Activated T-helper 1 cell treated with anti-CD3 and anti-CD28 coated beads, Interleukin-12 subunit alpha, Interleukin-12 subunit beta, Interleukin-2, Interleukin-4 antibody, amounts not matched to agents 30 ng/mL and 10 ng/mL and 1 ng/mL, durations not matched to agents 14 hours and 24 hours and 36 hours (primary cell): Measurements from ENCODE around the gene PRR13. TPM values are rescaled to one million over a fixed set of nuclear protein-coding genes. Genes with fewer than 3 reads are reported as not detected.
A peak's percentile ranks its signal among the peaks of the same experiment; 100 is the strongest.
"Not testable (repeated sequence)": the region's sequence is repeated elsewhere in the genome, so short reads cannot be mapped to it uniquely, and the experiment has no call there.

Source experiments
- DNase-seq: peaks from one replicate; pipeline ENCODE4 v3.0.0; 2021; ENCODE audit warnings: low spot score
- H3K27ac Mint-ChIP-seq: one replicate; pipeline ENCODE4 v1.8.0; 2021; ENCODE audit warnings: mild to moderate bottlenecking, mixed read lengths
- H3K27me3 Mint-ChIP-seq: one replicate; pipeline ENCODE4 v1.8.0; 2022; ENCODE audit warnings: mild to moderate bottlenecking, moderate library complexity, mixed read lengths; ENCODE audit not compliant: insufficient read depth
- H3K36me3 Mint-ChIP-seq: one replicate; pipeline ENCODE4 v1.8.0; 2021; ENCODE audit warnings: low read depth, mixed read lengths
- H3K4me1 Mint-ChIP-seq: one replicate; pipeline ENCODE4 v1.8.0; 2021; ENCODE audit warnings: low read depth, mixed read lengths
- H3K4me3 Mint-ChIP-seq: one replicate; pipeline ENCODE4 v1.8.0; 2021; ENCODE audit warnings: mild to moderate bottlenecking, moderate library complexity, mixed read lengths
- H3K9me3 Mint-ChIP-seq: one replicate; pipeline ENCODE4 v1.8.0; 2021; ENCODE audit warnings: mixed read lengths
- intact Hi-C: fragments of 100-400 bp; cut with micrococcal nuclease; formaldehyde crosslinking; loops from one replicate; pipeline ENCODE4 v1.15.1; 2024
- total RNA-seq: library from RNA; stranded (reverse); gene quantifications from 2 replicates; pipeline ENCODE4 v1.2.3, GENCODE V29; 2022

The PRR13 gene
- 206 and 219 TPM in 2 replicates for total RNA-seq

- Mint-ChIP-seq H3K27ac (peak within 1 kb of the TSS; percentile 86), H3K36me3 (peaks cover 25% of the 10 kb centered on the region), H3K9me3 (no peaks in the 10 kb centered on the region), H3K4me1 (peaks cover 35% of the 10 kb centered on the region), H3K4me3 (peak within 1 kb of the TSS; percentile 89), H3K27me3 (no peaks in the 10 kb centered on the region)
- DNase-seq = peak; percentile 96
- intact Hi-C loops = loop anchor here (1.0 to 5.0 kb wide), 9 partner anchors 10 to 286 kb away; partner anchors contain the start of genes AAAS, CALCOCO1, ESPL1 and ITGB7
Observed at GRCh38 chr12:53441040-53441833, at the start of gene PRR13. Gene PRR13, plus strand, starts transcription at chr12:53441734. Its CDS starts 981 bp downstream, at chr12:53442715.

GRCh38 chr12:53399896-53400295 lies 41.6 kb upstream of the PRR13 start:
- H3K36me3 Mint-ChIP-seq = peaks cover 11% of the 10 kb centered on the region
- no peak for DNase-seq
- H3K27me3 Mint-ChIP-seq = no peaks in the 10 kb centered on the region
- no peaks in the 10 kb centered on the region for H3K9me3 Mint-ChIP-seq
- no peak overlapping the region for H3K4me3 Mint-ChIP-seq
- H3K27ac Mint-ChIP-seq = no peak overlapping the region
- peaks cover 6% of the 10 kb centered on the region for H3K4me1 Mint-ChIP-seq
- intact Hi-C loops = no loop called here

- H3K36me3 Mint-ChIP-seq = peaks cover 11% of the 10 kb centered on the region
- intact Hi-C loops, H3K27me3 Mint-ChIP-seq, H3K4me3 Mint-ChIP-seq, H3K27ac Mint-ChIP-seq, H3K9me3 Mint-ChIP-seq, DNase-seq, H3K4me1 Mint-ChIP-seq: not testable (repeated sequence)
Observed at GRCh38 chr12:53402351-53402750, 39.2 kb upstream of the PRR13 start.

DNA sequence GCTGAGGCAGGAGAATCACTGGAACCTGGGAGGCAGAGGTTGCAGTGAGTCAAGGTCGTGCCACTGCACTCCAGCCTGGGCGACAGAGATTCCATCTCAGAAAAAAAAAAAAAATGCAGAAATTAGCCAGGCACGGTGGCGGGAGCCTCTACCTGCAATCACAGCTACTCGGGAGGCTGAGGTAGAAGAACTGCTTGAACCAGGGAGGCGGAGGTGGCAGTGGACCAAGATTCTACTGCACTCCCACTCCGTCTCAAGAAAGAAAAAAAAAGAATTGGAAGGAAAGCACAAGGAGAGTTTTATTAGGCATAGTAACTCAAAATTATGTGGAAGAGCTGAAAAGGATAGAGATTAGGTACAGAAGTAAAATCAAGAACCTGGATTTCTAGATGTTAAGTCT lies 38.7 kb upstream of the PRR13 start:
- H3K27ac Mint-ChIP-seq = no peak overlapping the region
- no peak overlapping the region for H3K4me3 Mint-ChIP-seq
- intact Hi-C loops = no loop called here
- peaks cover 3% of the 10 kb centered on the region for H3K4me1 Mint-ChIP-seq
- H3K36me3 Mint-ChIP-seq = peaks cover 11% of the 10 kb centered on the region
- no peak for DNase-seq
- peaks cover 2% of the 10 kb centered on the region for H3K27me3 Mint-ChIP-seq
- no peaks in the 10 kb centered on the region for H3K9me3 Mint-ChIP-seq

DNA sequence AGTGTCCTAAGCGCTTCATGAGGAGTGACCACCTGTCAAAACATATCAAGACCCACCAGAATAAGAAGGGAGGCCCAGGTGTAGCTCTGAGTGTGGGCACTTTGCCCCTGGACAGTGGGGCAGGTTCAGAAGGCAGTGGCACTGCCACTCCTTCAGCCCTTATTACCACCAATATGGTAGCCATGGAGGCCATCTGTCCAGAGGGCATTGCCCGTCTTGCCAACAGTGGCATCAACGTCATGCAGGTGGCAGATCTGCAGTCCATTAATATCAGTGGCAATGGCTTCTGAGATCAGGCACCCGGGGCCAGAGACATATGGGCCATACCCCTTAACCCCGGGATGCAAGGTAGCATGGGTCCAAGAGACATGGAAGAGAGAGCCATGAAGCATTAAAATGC lies 30.6 kb upstream of the PRR13 start:
- H3K36me3 Mint-ChIP-seq = peaks cover 37% of the 10 kb centered on the region

GRCh38 chr12:53413485-53414204 lies 27.9 kb upstream of the PRR13 start:
- Mint-ChIP-seq H3K36me3 (peaks cover 34% of the 10 kb centered on the region), H3K4me3 (peak overlapping the region; percentile 4), H3K27ac (peak overlapping the region; percentile 26), H3K4me1 (peaks cover 34% of the 10 kb centered on the region), H3K27me3 (no peaks in the 10 kb centered on the region), H3K9me3 (no peaks in the 10 kb centered on the region)
- intact Hi-C loops = loop anchor here (1.0 kb wide), 1 partner anchor 8 kb away; no protein-coding TSS in a partner anchor
- no peak for DNase-seq

More for the DNA sequence above, 30.6 kb upstream of the PRR13 start:
- Mint-ChIP-seq H3K27me3 (no peaks in the 10 kb centered on the region), H3K4me3 (no peak overlapping the region), H3K9me3 (no peaks in the 10 kb centered on the region), H3K4me1 (peaks cover 26% of the 10 kb centered on the region), H3K27ac (no peak overlapping the region)
- DNase-seq = no peak
- intact Hi-C loops = no loop called here

- Mint-ChIP-seq H3K36me3 (peaks cover 28% of the 10 kb centered on the region), H3K4me3 (no peak overlapping the region), H3K4me1 (peaks cover 38% of the 10 kb centered on the region), H3K27me3 (no peaks in the 10 kb centered on the region), H3K9me3 (no peaks in the 10 kb centered on the region), H3K27ac (peak overlapping the region; percentile 36)
- DNase-seq = no peak
- intact Hi-C loops = no loop called here
Observed at GRCh38 chr12:53414756-53415417, 26.6 kb upstream of the PRR13 start.

DNA sequence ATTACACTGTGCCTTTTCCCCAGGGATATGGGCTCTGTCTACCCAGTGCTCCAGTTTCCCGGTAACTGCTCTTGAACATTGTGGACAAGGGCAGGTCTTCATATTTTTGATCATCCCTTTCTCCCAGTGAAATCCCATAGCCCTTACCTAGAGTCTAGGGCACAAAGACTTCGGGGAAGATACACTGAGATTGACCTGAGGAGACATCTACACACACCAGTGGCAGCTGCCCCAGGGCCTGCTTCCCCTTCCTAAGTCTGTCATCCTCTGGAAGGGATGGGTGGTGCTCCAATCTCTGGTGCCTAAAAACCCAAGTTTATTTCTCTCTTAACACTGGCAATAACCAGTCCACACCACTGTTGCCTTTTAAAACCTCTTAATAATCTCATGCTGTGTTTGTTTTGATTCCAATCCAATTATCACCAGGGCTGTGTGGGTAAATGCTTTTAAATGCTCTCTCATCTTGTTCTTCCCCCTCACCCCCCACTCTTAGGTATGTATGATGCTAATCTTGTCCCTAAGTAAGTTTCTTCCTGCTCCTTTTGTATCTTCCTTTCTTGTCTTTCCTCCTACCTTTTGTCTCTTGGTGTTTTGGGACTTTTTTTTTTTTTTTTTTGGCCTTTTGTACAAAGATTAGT lies 25.7 kb upstream of the PRR13 start:
- H3K4me3 Mint-ChIP-seq, H3K9me3 Mint-ChIP-seq, intact Hi-C loops, H3K27me3 Mint-ChIP-seq, DNase-seq: not testable (repeated sequence)
- H3K36me3 Mint-ChIP-seq = peaks cover 23% of the 10 kb centered on the region
- H3K27ac Mint-ChIP-seq = peak overlapping the region; percentile 61
- peaks cover 38% of the 10 kb centered on the region for H3K4me1 Mint-ChIP-seq

- peaks cover 15% of the 10 kb centered on the region for H3K36me3 Mint-ChIP-seq
Observed at GRCh38 chr12:53417291-53417816, 24.2 kb upstream of the PRR13 start.

GRCh38 chr12:53418221-53418620 lies 23.3 kb upstream of the PRR13 start:
- Mint-ChIP-seq H3K4me3 (no peak overlapping the region), H3K4me1 (peaks cover 30% of the 10 kb centered on the region), H3K36me3 (peaks cover 8% of the 10 kb centered on the region), H3K27me3 (peaks cover 2% of the 10 kb centered on the region), H3K9me3 (no peaks in the 10 kb centered on the region), H3K27ac (peak overlapping the region; percentile 11)
- no peak for DNase-seq
- intact Hi-C loops = no loop called here

More at GRCh38 chr12:53417291-53417816, 24.2 kb upstream of the PRR13 start:
- DNase-seq, H3K27me3 Mint-ChIP-seq, H3K9me3 Mint-ChIP-seq, intact Hi-C loops: not testable (repeated sequence)
- Mint-ChIP-seq H3K4me1 (peaks cover 39% of the 10 kb centered on the region), H3K27ac (peak overlapping the region; percentile 78), H3K4me3 (peak overlapping the region; percentile 44)

GRCh38 chr12:53419756-53420155 lies 21.8 kb upstream of the PRR13 start:
- H3K27ac Mint-ChIP-seq = no peak overlapping the region
- H3K4me1 Mint-ChIP-seq = peaks cover 20% of the 10 kb centered on the region
- H3K27me3 Mint-ChIP-seq = peaks cover 2% of the 10 kb centered on the region
- intact Hi-C loops = loop anchor here (10.0 kb wide), 1 partner anchor 265 kb away; no protein-coding TSS in a partner anchor
- H3K36me3 Mint-ChIP-seq = peaks cover 4% of the 10 kb centered on the region
- H3K9me3 Mint-ChIP-seq = no peaks in the 10 kb centered on the region
- no peak overlapping the region for H3K4me3 Mint-ChIP-seq
- no peak for DNase-seq

DNA sequence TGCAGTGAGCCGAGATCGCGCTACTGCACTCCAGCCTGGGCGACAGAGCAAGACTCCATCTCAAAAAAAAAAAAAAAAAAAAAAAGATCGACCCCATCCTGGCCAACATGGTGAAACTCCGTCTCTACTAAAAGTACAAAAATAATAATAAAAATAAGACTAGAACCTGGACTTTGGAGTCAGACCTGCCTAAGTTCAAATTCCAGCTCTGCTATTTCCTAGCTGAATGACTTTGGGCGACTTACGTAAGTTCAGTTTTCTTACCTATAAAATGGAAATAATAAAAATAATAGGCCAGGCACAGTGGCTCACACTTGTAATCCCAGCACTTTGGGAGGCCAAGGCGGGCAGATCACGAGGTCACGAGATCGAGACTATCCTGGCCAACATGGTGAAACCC lies 19.3 kb upstream of the PRR13 start:
- H3K4me3 Mint-ChIP-seq, DNase-seq, H3K9me3 Mint-ChIP-seq, H3K36me3 Mint-ChIP-seq, H3K27me3 Mint-ChIP-seq, H3K27ac Mint-ChIP-seq: not testable (repeated sequence)
- intact Hi-C loops = loop anchor here (10.0 kb wide), 1 partner anchor 267 kb away; no protein-coding TSS in a partner anchor
- peaks cover 19% of the 10 kb centered on the region for H3K4me1 Mint-ChIP-seq
